Measurements from ENCODE around the gene NUP88.

DNA sequence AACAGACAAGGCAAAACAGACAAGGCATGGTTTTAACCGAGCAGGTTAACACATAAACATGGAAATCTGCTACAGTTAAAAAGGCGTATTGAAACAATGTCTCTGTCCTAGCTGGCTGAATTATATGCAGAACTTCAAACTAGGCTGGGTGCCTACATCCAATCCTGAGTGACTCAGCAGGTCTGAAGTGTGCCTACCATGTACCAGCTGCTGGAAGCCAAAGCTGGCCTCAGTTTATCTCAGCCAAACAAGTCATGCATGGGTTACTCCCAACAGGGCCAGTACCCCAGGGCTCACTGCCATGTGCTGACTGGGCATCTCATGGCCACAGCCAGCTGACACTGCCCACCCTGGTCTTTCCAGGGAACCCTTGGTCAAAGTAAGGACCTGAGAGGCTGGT, 15.5 kb upstream of the NUP88 start:
- no peak for TF ChIP-seq CTCF (IDR thresholded peaks at IDR 0.05; ENCODE audit: low read depth, low read length, missing input control)
- no peak for TF ChIP-seq RAD21 (IDR thresholded peaks at IDR 0.05)
- TF ChIP-seq TAF1 (conservative IDR thresholded peaks at IDR 0.05) = no peak
- no peak for TF ChIP-seq RXRA (IDR thresholded peaks at IDR 0.05)
- TF ChIP-seq EGR1 (IDR thresholded peaks at IDR 0.05; ENCODE audit: low read depth in 2 of 2) = no peak
- no peak for TF ChIP-seq ZBTB33 (IDR thresholded peaks at IDR 0.05)
- TF ChIP-seq REST (IDR thresholded peaks at IDR 0.05) = no peak
- TF ChIP-seq SP1 (IDR thresholded peaks at IDR 0.05) = no peak
- no peak for TF ChIP-seq YY1 (IDR thresholded peaks at IDR 0.05)
- TF ChIP-seq MAX (IDR thresholded peaks at IDR 0.05) = no peak
- TF ChIP-seq JUND (IDR thresholded peaks at IDR 0.05) = no peak
- TF ChIP-seq GABPA (IDR thresholded peaks at IDR 0.05 in 1 of 2, conservative IDR thresholded peaks at IDR 0.05 in 1 of 2) = no peak
- no peak for TF ChIP-seq ATF3 (IDR thresholded peaks at IDR 0.05)
- TF ChIP-seq NR2F2 (IDR thresholded peaks at IDR 0.05) = no peak

All from liver (tissue), 3 donors.